ENCODE measurements around the gene SPIRE2. TPM values are rescaled to one million over a fixed set of nuclear protein-coding genes. Genes with fewer than 3 reads are reported as not detected.

The SPIRE2 gene
- total and polyA plus RNA-seq, 2 of the 4 experiments (the other 2 are of a cell fraction): 0.72 to 1.9 TPM

DNA sequence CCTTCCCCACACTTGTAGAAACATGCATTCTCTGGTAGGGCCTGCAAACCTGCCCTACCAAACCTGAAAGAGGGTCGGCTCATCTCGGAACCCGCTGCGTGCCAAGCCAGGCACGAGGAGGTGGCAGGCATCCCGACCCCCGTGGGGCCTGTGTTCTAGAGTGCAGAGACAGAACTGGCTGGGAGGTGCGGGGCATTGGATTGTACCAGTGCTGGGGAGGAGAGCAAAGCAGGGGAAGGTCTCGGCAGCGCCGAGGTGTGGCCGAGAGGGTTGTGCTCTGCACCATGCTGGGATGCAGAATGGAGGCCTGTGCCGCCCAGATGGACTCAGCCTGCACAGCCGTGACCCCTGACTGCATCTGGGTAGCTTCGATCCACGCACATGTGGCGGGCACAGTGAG lies 72.6 kb downstream of the SPIRE2 start:
- TF ChIP-seq RFX5 (IDR thresholded peaks at IDR 0.05; ENCODE audit: low read depth, low read length) (no peak), NFE2L2 (IDR thresholded peaks at IDR 0.05; ENCODE audit: low read depth, low read length) (no peak), CHD1 (IDR thresholded peaks at IDR 0.05; ENCODE audit: low read depth, low read length) (no peak), FOS (IDR thresholded peaks at IDR 0.05; ENCODE audit: low read depth, low read length) (no peak), CTCF (conservative IDR thresholded peaks at IDR 0.05; ENCODE audit: low read depth, low read length) (no peak), MXI1 (IDR thresholded peaks at IDR 0.05; ENCODE audit: borderline replicate concordance, low read depth, low read length) (no peak), MAZ (IDR thresholded peaks at IDR 0.05; ENCODE audit: borderline replicate concordance, low read depth, low read length) (no peak), MAFK (IDR thresholded peaks at IDR 0.05; ENCODE audit: low read depth, low read length) (no peak), RAD21 (IDR thresholded peaks at IDR 0.05; ENCODE audit: low read length) (no peak), BHLHE40 (IDR thresholded peaks at IDR 0.05; ENCODE audit: low read depth, low read length) (no peak), RCOR1 (IDR thresholded peaks at IDR 0.05; ENCODE audit: insufficient replicate concordance, low read length) (no peak)
- TF ChIP-seq, protein P1, sequence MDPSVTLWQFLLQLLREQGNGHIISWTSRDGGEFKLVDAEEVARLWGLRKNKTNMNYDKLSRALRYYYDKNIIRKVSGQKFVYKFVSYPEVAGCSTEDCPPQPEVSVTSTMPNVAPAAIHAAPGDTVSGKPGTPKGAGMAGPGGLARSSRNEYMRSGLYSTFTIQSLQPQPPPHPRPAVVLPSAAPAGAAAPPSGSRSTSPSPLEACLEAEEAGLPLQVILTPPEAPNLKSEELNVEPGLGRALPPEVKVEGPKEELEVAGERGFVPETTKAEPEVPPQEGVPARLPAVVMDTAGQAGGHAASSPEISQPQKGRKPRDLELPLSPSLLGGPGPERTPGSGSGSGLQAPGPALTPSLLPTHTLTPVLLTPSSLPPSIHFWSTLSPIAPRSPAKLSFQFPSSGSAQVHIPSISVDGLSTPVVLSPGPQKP (IDR thresholded peaks at IDR 0.05; ENCODE audit: borderline replicate concordance, low read depth, low read length): no peak
- TF ChIP-seq, protein P2, sequence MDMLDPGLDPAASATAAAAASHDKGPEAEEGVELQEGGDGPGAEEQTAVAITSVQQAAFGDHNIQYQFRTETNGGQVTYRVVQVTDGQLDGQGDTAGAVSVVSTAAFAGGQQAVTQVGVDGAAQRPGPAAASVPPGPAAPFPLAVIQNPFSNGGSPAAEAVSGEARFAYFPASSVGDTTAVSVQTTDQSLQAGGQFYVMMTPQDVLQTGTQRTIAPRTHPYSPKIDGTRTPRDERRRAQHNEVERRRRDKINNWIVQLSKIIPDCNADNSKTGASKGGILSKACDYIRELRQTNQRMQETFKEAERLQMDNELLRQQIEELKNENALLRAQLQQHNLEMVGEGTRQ (IDR thresholded peaks at IDR 0.05; ENCODE audit: low read depth, low read length): no peak
- ATAC-seq (ENCODE audit: low read depth): no peak
- CTCF ChIA-PET: interaction anchor here (1.1 kb wide), 1 partner anchor 9 kb away, joined by 3 read pairs; no protein-coding TSS in a partner anchor

More for the DNA sequence above, 72.6 kb downstream of the SPIRE2 start:
- Histone ChIP-seq H3K9ac (ENCODE audit: low read depth, low read length) (no peak overlapping the region), H4K91ac (ENCODE audit: insufficient read depth, low read depth, low read length) (no peak overlapping the region), H2AK9ac (replicated peaks; ENCODE audit: low read depth, low read length, poor library complexity) (no peak overlapping the region), H3K4me1 (ENCODE audit: control insufficient read depth, insufficient read depth, low read length) (no peaks in the 10 kb centered on the region), H2AFZ (replicated peaks; ENCODE audit: low read length, poor library complexity) (no peak overlapping the region), H2BK5ac (ENCODE audit: low read depth, low read length, poor library complexity, severe bottlenecking) (no peak overlapping the region), H2BK120ac (ENCODE audit: low read depth, low read length) (no peak overlapping the region), H4K5ac (ENCODE audit: low read depth, low read length) (no peak overlapping the region), H3K4ac (ENCODE audit: low read depth, low read length) (no peak overlapping the region), H4K20me1 (ENCODE audit: insufficient read depth, low read length) (peaks cover 8% of the 10 kb centered on the region), H3K4me2 (ENCODE audit: low read depth, low read length) (no peak overlapping the region), H2BK20ac (ENCODE audit: low read depth, low read length) (no peak overlapping the region), H3K9me3 (ENCODE audit: control insufficient read depth, insufficient read depth, low read length) (no peaks in the 10 kb centered on the region), H3K9me1 (ENCODE audit: insufficient read depth, low read length) (no peaks in the 10 kb centered on the region), H2BK15ac (ENCODE audit: low read depth, low read length) (no peak overlapping the region), H3K4me3 (ENCODE audit: insufficient read depth, low read depth, low read length) (no peak overlapping the region), H2AK5ac (ENCODE audit: low read depth, low read length) (no peak overlapping the region), H3K27ac (ENCODE audit: insufficient read depth, low read length) (no peak overlapping the region), H3K36me3 (ENCODE audit: control insufficient read depth, insufficient read depth, low read length) (peaks cover 71% of the 10 kb centered on the region), H3K79me1 (ENCODE audit: low read depth in 1 of 2, low read length in 2 of 2) (peaks cover 3 to 24% of the 10 kb centered on the region in 2 experiments), H4K8ac (ENCODE audit: low read depth in 2 of 2, low read length in 2 of 2) (no peak overlapping the region), H3K27me3 (ENCODE audit: control insufficient read depth, insufficient read depth, low read length) (no peaks in the 10 kb centered on the region), H3K23ac (ENCODE audit: low read depth, low read length) (no peak overlapping the region), H3K56ac (ENCODE audit: extremely low read depth, insufficient read depth, low read length) (no peak overlapping the region), H3K18ac (ENCODE audit: low read depth, low read length) (no peak overlapping the region), H3K14ac (replicated peaks; ENCODE audit: low read depth, low read length) (no peak overlapping the region)
- POLR2A ChIA-PET (ENCODE audit: unreplicated experiment): no interaction called here
- intact Hi-C loops (cut with micrococcal nuclease): no loop called here
- WGBS, 2 experiments (ENCODE audit: extremely low coverage in 2 of 2, insufficient read length in 1 of 2): 100% methylated on average over 7 of the region's 17 CpGs; no CpG with 5 or more reads in 1 of the 2 experiments
- BruUV-seq (replicated peaks): no TSS peak
- in situ Hi-C loops (cut with MboI; ENCODE audit: low sequenced_read_pairs): no loop called here
- no peak for DNase-seq
- dilution Hi-C loops (cut with HindIII; ENCODE audit: low sequenced_read_pairs, unreplicated experiment): no loop called here

Data from IMR-90 (cell line).